Measurements from ENCODE around the gene CERKL. TPM values are rescaled to one million over a fixed set of nuclear protein-coding genes. Genes with fewer than 3 reads are reported as not detected.

The CERKL gene
- total RNA-seq, 1 donor from 2014 or later = not detected

- H3K27ac Mint-ChIP-seq (ENCODE audit: unreplicated experiment) = no peak overlapping the region
- no peaks in the 10 kb centered on the region for H3K9me3 Mint-ChIP-seq (ENCODE audit: unreplicated experiment)
- no peak for TF ChIP-seq CTCF (IDR thresholded peaks at IDR 0.05)
- peaks cover 8% of the 10 kb centered on the region for H3K4me1 Mint-ChIP-seq (ENCODE audit: unreplicated experiment)
- no peak overlapping the region for H3K4me3 Mint-ChIP-seq (ENCODE audit: unreplicated experiment)
- H3K27me3 Mint-ChIP-seq (ENCODE audit: unreplicated experiment) = peaks cover 28% of the 10 kb centered on the region
- H3K36me3 Mint-ChIP-seq (ENCODE audit: unreplicated experiment) = no peaks in the 10 kb centered on the region
- no peak for DNase-seq (ENCODE audit: extremely low spot score, unreplicated experiment)
Measured at GRCh38 chr2:181586569-181587081, 70.3 kb downstream of the CERKL start.

- Mint-ChIP-seq H3K9me3 (ENCODE audit: unreplicated experiment) (no peaks in the 10 kb centered on the region), H3K27ac (ENCODE audit: unreplicated experiment) (no peak overlapping the region), H3K27me3 (ENCODE audit: unreplicated experiment) (peaks cover 29% of the 10 kb centered on the region), H3K36me3 (ENCODE audit: unreplicated experiment) (no peaks in the 10 kb centered on the region), H3K4me3 (ENCODE audit: unreplicated experiment) (no peak overlapping the region), H3K4me1 (ENCODE audit: unreplicated experiment) (peaks cover 8% of the 10 kb centered on the region)
- DNase-seq (ENCODE audit: extremely low spot score, unreplicated experiment) = no peak
- no peak for TF ChIP-seq CTCF (IDR thresholded peaks at IDR 0.05)
Measured at GRCh38 chr2:181585732-181586131, 71.2 kb downstream of the CERKL start.

GRCh38 chr2:181581534-181581933 lies 75.4 kb downstream of the CERKL start:
- no peaks in the 10 kb centered on the region for H3K36me3 Mint-ChIP-seq (ENCODE audit: unreplicated experiment)
- peaks cover 4% of the 10 kb centered on the region for H3K4me1 Mint-ChIP-seq (ENCODE audit: unreplicated experiment)
- TF ChIP-seq CTCF (IDR thresholded peaks at IDR 0.05) = no peak
- no peak overlapping the region for H3K4me3 Mint-ChIP-seq (ENCODE audit: unreplicated experiment)
- no peaks in the 10 kb centered on the region for H3K9me3 Mint-ChIP-seq (ENCODE audit: unreplicated experiment)
- H3K27me3 Mint-ChIP-seq (ENCODE audit: unreplicated experiment) = peaks cover 24% of the 10 kb centered on the region
- no peak for DNase-seq (ENCODE audit: extremely low spot score, unreplicated experiment)
- no peak overlapping the region for H3K27ac Mint-ChIP-seq (ENCODE audit: unreplicated experiment)

GRCh38 chr2:181578829-181579228 lies 78.1 kb downstream of the CERKL start:
- H3K27me3 Mint-ChIP-seq (ENCODE audit: unreplicated experiment) = peaks cover 12% of the 10 kb centered on the region
- no peak for TF ChIP-seq CTCF (IDR thresholded peaks at IDR 0.05)
- DNase-seq (ENCODE audit: extremely low spot score, unreplicated experiment) = no peak
- no peaks in the 10 kb centered on the region for H3K4me1 Mint-ChIP-seq (ENCODE audit: unreplicated experiment)
- H3K4me3 Mint-ChIP-seq (ENCODE audit: unreplicated experiment) = no peak overlapping the region
- H3K36me3 Mint-ChIP-seq (ENCODE audit: unreplicated experiment) = no peaks in the 10 kb centered on the region
- H3K27ac Mint-ChIP-seq (ENCODE audit: unreplicated experiment) = no peak overlapping the region
- no peaks in the 10 kb centered on the region for H3K9me3 Mint-ChIP-seq (ENCODE audit: unreplicated experiment)

- no peak overlapping the region for H3K27ac Mint-ChIP-seq (ENCODE audit: unreplicated experiment)
- H3K36me3 Mint-ChIP-seq (ENCODE audit: unreplicated experiment) = no peaks in the 10 kb centered on the region
- H3K4me1 Mint-ChIP-seq (ENCODE audit: unreplicated experiment) = no peaks in the 10 kb centered on the region
- no peak for TF ChIP-seq CTCF (IDR thresholded peaks at IDR 0.05)
- no peaks in the 10 kb centered on the region for H3K9me3 Mint-ChIP-seq (ENCODE audit: unreplicated experiment)
- H3K27me3 Mint-ChIP-seq (ENCODE audit: unreplicated experiment) = peaks cover 14% of the 10 kb centered on the region
- no peak overlapping the region for H3K4me3 Mint-ChIP-seq (ENCODE audit: unreplicated experiment)
- DNase-seq (ENCODE audit: extremely low spot score, unreplicated experiment) = no peak
Measured at GRCh38 chr2:181576431-181576830, 80.5 kb downstream of the CERKL start.

All from osteocyte (in vitro differentiated cells).